ENCODE measurements around the gene SLC7A6. TPM values are rescaled to one million over a fixed set of nuclear protein-coding genes. Genes with fewer than 3 reads are reported as not detected.

SLC7A6 gene
- total RNA-seq, 1 donor from 2014 or later, result 10.9 TPM

DNA sequence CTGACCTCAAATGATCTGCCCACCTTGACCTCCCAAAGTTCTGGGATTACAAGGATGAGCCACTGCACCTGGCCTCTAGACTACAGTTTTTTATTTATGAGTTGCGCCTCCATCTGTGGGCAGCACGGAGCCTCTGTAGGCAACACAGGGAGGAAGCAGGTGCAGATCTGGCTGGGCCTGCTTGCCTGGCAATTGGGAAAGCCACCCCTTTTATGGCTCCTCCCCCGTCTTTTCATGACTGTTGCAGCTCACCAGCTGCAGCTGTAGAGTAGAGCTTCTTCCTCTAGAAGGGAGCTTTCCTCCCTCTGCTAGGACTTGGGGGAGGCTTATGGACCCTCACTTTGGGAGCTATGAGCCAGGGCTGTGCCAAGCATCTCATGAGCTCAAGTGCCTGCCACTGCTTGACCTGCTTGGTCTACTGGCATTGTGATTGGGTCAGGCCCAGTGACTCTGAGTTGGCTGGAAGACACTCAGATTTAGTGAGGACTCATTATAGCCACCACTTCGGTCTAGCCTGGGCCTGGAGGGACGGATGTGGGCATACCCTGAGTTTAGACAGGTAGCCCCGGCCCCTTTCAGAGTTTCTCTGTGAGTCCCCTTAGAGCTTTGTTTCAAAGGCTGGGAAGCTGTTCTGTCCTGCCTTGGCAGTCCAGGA lies 6.9 kb upstream of the SLC7A6 start:
- DNase-seq (ENCODE audit: low read depth in 2 of 2), result peak in 1 of 2 donors; percentile 47

- peak; percentile 53 to 57 for DNase-seq (ENCODE audit: low read depth in 2 of 2)
Measured at GRCh38 chr16:68257906-68258800, 6.2 kb upstream of the SLC7A6 start.

DNA sequence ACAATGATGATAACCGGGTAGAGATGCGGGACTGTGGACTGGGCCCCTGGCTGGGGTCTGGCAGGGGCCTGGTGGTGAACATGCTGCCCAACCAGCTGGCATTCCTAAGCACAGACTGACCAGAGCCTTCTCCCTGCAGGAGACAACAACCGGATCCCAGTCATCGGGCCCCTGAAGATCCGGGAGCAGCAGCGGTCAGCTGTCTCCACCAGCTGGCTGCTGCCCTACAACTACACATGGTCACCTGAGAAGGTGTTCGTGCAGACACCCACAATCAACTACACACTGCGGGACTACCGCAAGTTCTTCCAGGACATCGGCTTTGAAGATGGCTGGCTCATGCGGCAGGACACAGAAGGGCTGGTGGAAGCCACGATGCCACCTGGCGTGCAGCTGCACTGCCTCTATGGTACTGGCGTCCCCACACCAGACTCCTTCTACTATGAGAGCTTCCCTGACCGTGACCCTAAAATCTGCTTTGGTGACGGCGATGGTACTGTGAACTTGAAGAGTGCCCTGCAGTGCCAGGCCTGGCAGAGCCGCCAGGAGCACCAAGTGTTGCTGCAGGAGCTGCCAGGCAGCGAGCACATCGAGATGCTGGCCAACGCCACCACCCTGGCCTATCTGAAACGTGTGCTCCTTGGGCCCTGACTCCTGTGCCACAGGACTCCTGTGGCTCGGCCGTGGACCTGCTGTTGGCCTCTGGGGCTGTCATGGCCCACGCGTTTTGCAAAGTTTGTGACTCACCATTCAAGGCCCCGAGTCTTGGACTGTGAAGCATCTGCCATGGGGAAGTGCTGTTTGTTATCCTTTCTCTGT lies 5.1 kb upstream of the SLC7A6 start:
- no peak for DNase-seq (ENCODE audit: low read depth in 2 of 2)

- no peak for DNase-seq (ENCODE audit: low read depth in 2 of 2)
Measured at GRCh38 chr16:68263559-68264127, 683 bp upstream of the SLC7A6 start.

DNA sequence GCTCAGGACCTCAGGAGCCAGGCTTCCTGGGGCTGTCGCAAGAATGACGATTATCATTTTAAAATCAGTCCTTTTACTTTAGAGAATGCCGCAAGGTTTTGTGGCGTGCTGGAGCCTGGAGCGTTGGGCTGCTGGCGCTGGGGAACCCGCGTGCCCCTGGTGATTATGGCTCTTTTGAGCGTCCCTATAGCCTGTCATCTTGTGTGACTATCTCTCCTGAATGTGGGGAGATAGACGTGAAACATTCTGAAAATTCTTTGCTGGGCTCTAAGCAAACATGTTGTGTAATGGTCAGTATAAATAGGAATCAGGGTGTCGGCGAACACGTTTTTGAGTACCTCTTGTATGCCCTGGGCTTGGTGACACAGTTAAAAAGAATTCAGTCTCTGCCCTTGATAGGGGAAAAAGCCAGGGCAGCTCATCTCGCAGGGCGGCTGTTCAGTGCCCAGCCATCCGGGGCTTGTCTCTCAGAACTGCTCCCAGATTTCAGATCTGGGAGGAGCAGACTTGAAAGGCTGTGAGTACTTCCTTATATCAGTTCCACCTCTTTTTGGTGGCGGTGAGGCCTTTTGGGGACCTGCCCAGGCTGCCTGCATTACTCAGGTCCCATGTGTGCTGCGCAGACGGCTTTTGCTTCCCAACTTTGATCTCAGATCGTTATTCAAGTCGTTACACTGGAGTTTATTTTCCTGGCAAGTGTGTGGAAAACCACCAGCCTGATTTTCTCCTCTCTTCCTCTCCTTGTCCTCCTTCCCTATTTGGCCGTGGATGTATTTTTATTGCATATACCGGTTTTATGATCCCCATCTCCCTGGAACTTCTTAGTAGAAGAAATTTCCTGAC lies 973 bp downstream of the SLC7A6 start:
- DNase-seq (ENCODE audit: low read depth in 2 of 2), result peak; percentile 44 to 54

GRCh38 chr16:68267612-68268405 lies 3.5 kb downstream of the SLC7A6 start:
- DNase-seq (ENCODE audit: low read depth in 2 of 2), result no peak

- no peak for DNase-seq (ENCODE audit: low read depth in 2 of 2)
Measured at GRCh38 chr16:68269793-68270192, 5.5 kb downstream of the SLC7A6 start.

- no peak for DNase-seq (ENCODE audit: low read depth in 2 of 2)
Measured at GRCh38 chr16:68270353-68270752, 6.0 kb downstream of the SLC7A6 start.

DNA sequence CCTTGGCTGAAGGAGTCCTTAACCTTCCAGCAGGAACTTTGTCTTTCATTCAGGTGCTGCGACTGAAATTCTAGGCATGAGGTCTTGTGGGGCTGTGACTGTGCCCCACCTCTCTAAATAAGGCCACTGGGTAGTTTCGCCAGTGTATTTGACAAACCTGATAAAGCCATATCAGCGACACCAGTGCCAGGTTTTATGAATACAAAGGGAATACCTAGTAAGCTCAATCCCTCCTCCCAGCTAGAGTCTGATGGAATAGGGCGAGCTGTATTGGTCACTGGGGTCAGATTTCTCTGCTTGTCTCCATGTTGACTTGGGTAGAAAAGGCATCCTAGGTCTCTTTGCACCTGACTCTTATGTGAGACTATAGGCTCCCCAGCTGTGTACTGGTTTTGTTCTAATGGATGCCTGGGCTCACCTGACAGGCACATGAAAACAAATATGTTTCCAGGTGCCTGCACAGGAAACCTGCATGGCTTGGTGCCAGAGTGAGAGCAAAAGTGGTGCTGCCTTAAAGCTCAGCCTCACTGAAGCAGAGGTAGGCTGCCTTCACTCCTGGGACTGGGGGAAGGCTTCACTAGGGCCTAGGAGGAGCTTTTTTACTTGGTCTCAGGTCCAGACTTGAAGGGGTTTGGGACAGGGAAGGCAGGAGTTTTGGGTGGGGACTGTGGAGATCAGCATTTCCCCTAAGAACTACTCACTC lies 8.3 kb downstream of the SLC7A6 start:
- peak in 1 of 2 donors; percentile 20 for DNase-seq (ENCODE audit: low read depth in 2 of 2)

DNA sequence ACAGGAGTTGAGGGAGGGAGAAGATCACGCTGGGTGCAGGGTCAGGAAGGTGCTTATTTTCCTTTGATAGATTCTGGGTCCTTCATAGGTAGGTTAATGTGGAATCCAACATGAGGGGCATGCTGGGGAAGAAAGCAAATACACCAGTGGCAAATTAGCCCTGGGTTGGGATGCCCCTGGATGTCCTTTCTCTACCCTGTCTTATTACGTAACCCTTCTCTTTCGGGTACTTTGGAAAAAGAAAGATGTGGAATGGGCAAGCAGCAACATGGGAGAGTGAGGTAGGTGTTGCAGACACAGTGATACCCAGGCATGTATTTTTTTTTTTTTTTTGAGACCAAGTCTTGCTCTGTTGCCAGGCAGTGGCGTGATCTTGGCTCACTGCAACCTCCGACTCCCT lies 9.1 kb downstream of the SLC7A6 start:
- no peak for DNase-seq (ENCODE audit: low read depth in 2 of 2)

- DNase-seq (ENCODE audit: low read depth in 2 of 2), result no peak
Measured at GRCh38 chr16:68273896-68274295, 9.6 kb downstream of the SLC7A6 start.

DNA sequence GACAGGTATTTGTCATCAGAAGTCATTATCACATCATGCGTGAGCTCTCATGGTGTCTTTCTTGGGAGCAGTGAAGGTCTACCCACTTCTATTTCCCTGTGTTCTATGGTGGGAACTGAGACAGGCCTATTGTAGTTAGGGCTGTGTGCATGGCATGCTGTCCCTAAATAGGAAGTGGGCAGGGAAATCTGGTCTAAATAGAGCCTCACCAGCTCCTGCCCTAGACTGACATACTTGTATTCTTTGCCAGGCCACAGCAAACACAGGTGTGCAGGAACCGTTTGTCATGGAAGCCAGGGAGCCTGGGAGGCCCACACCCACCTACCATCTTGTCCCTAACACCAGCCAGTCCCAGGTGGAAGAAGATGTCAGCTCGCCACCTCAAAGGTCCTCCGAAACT lies 10.1 kb downstream of the SLC7A6 start:
- DNase-seq (ENCODE audit: low read depth in 2 of 2), result no peak

GRCh38 chr16:68275611-68276191 lies 11.4 kb downstream of the SLC7A6 start:
- no peak for DNase-seq (ENCODE audit: low read depth in 2 of 2)

DNA sequence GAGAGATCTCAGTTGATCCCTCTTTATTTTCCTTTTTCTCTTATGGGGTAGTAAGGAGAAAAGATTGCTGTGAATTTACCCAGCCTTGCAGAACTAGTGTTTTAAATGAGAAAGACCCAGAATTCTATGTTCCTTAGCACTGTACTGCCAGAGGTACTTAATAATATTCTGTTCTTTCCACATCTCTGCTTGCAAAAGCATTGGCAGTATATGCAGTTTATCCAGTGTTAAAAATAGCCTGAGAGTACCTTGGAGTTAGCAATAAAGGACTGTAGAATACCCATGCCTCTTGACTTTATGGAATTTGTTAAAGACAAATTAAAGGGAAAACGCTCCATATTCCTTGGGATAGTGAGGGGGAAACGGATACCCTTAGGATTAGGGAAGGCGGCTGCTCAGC lies 11.9 kb downstream of the SLC7A6 start:
- no peak for DNase-seq (ENCODE audit: low read depth in 2 of 2)

GRCh38 chr16:68279726-68280558 lies 15.6 kb downstream of the SLC7A6 start:
- DNase-seq (ENCODE audit: low read depth in 2 of 2), result no peak

GRCh38 chr16:68281368-68282063 lies 17.2 kb downstream of the SLC7A6 start:
- DNase-seq (ENCODE audit: low read depth in 2 of 2), result no peak

GRCh38 chr16:68282064-68282452 lies 17.7 kb downstream of the SLC7A6 start:
- DNase-seq (ENCODE audit: low read depth in 2 of 2), result no peak

All from lung microvascular endothelial cell (primary cell).